HepG2 (cell line): ENCODE data around the gene ATXN2. TPM values are rescaled to one million over a fixed set of nuclear protein-coding genes. Genes with fewer than 3 reads are reported as not detected.

ENCODE experiments used
- ATAC-seq: fragments of 200-7000 bp; cut with Tn5 transposase; 3 replicates; pipeline ENCODE4 v1.9.1; 2020; ENCODE audit warnings: mild to moderate bottlenecking, moderate library complexity
- BruUV-seq: library from RNA; stranded (reverse); fragments of 400-500 nt; replicated peaks from 2 replicates; lab custom pipeline; 2021; lab: Mats Ljungman, UMichigan
- CTCF ChIA-PET: fragments of 300-600 bp; formaldehyde crosslinking; extraction: SDS; loops from one replicate; lab custom pipeline; 2021; ENCODE audit warnings: low total read pairs, inconsistent platforms, low intra/inter-chr PET ratio; lab: Yijun Ruan, JAX
- POLR2A ChIA-PET: fragments of 350-600 bp; sonication (Branson Sonifier 250); formaldehyde crosslinking; loops from one replicate; lab custom pipeline; 2020; ENCODE audit warnings: antibody characterized with exemption, inconsistent platforms; lab: Yijun Ruan, JAX
- DNase-seq: peaks from one replicate; pipeline ENCODE4 v3.0.0-alpha.2; 2015; ENCODE audit warnings: low spot score
- FAIRE-seq: peaks from 3 replicates; lab custom pipeline; 2011; peaks lifted over from hg19 to GRCh38; lab: Jason Lieb, UNC
- H2AFZ ChIP-seq: one replicate; pipeline ENCODE4 v1.6.1; 2011; ENCODE audit warnings: low read length, inconsistent platforms
- H3K27ac ChIP-seq: fragments of 300-600 bp; 3 replicates; pipeline ENCODE4 v1.8.0; 2011; ENCODE audit warnings: mixed run types, mild to moderate bottlenecking, mixed read lengths, low read length, inconsistent platforms; ENCODE audit not compliant: insufficient read depth; ENCODE audit errors: extremely low read length
- H3K27me3 ChIP-seq, 2 experiments: fragments of 200-600 bp in 1 of 2; 2 replicates in 1 of 2; 3 replicates in 1 of 2; pipeline versions ENCODE4 v1.6.0 to v1.8.0; 2011; ENCODE audit warnings: low read length in 2 of 2, mild to moderate bottlenecking in 2 of 2, moderate library complexity in 2 of 2, inconsistent platforms in 1 of 2; ENCODE audit not compliant: insufficient read depth in 2 of 2, control insufficient read depth in 1 of 2
- H3K36me3 ChIP-seq, 2 experiments: fragments of 200-600 bp in 1 of 2; replicated peaks in 1 of 2; 2 replicates in 1 of 2; 3 replicates in 1 of 2; pipeline versions ENCODE4 v1.5.1 to v1.8.0; 2011; ENCODE audit warnings: low read length in 2 of 2, inconsistent platforms in 1 of 2; ENCODE audit not compliant: insufficient read depth in 2 of 2, control insufficient read depth in 1 of 2
- H3K4me1 ChIP-seq: 2 replicates; pipeline ENCODE4 v1.5.1; 2012; ENCODE audit warnings: low read length, inconsistent platforms; ENCODE audit not compliant: insufficient read depth
- H3K4me2 ChIP-seq: 2 replicates; pipeline ENCODE4 v1.6.0; 2011; ENCODE audit warnings: low read depth, low read length, inconsistent platforms
- H3K4me3 ChIP-seq, 3 experiments: fragments of 200-600 bp in 1 of 3; sonication (generic), shearing (Covaris generic) in 1 of 3; replicated peaks in 1 of 3; 2 replicates each; pipeline ENCODE4 v1.5.1; 2011 to 2016; ENCODE audit warnings: low read length in 3 of 3, inconsistent platforms in 2 of 3, low read depth in 2 of 3, mild to moderate bottlenecking in 2 of 3, control low read depth in 1 of 3, mixed read lengths in 1 of 3; ENCODE audit not compliant: insufficient read depth in 1 of 3
- H3K79me2 ChIP-seq: one replicate; pipeline ENCODE4 v1.6.1; 2011; ENCODE audit warnings: low read length, inconsistent platforms; ENCODE audit not compliant: insufficient read depth
- H3K9ac ChIP-seq: 2 replicates; pipeline ENCODE4 v1.6.0; 2011; ENCODE audit warnings: mild to moderate bottlenecking, low read depth, low read length, inconsistent platforms; ENCODE audit not compliant: insufficient read depth
- H3K9me3 ChIP-seq: 2 replicates; pipeline ENCODE4 v1.5.1; 2012; ENCODE audit warnings: mild to moderate bottlenecking, low read length
- H4K20me1 ChIP-seq: 2 replicates; pipeline ENCODE4 v1.6.0; 2011; ENCODE audit warnings: inconsistent platforms, mild to moderate bottlenecking, low read length, moderate library complexity; ENCODE audit not compliant: insufficient read depth
- PAWR ChIP-seq: sonication (generic); formaldehyde crosslinking; IDR thresholded peaks from 2 replicates; pipeline ENCODE4 v1.4.0; 2020; ENCODE audit warnings: missing genetic modification reagents, mild to moderate bottlenecking, borderline replicate concordance
- SOX5 ChIP-seq: IDR thresholded peaks from 2 replicates; pipeline ENCODE4 v1.6.1; 2016; ENCODE audit warnings: borderline replicate concordance
- TCF7 ChIP-seq: sonication (generic); IDR thresholded peaks from 2 replicates; pipeline ENCODE4 v1.6.1; 2016; ENCODE audit warnings: antibody characterized with exemption, low read depth
- THYN1 ChIP-seq: sonication (generic); formaldehyde crosslinking; IDR thresholded peaks from 2 replicates; pipeline ENCODE4 v1.8.1; 2023; ENCODE audit warnings: low read depth, mild to moderate bottlenecking, moderate library complexity, missing genetic modification reagents, borderline replicate concordance
- ZMYM4 ChIP-seq: sonication (generic); formaldehyde crosslinking; IDR thresholded peaks from 2 replicates; pipeline ENCODE4 v1.8.1; 2023; ENCODE audit warnings: mild to moderate bottlenecking, missing genetic modification reagents
- ZNF230 ChIP-seq: sonication (generic); formaldehyde crosslinking; IDR thresholded peaks from 2 replicates; pipeline ENCODE4 v1.4.0; 2020; ENCODE audit warnings: mild to moderate bottlenecking, missing genetic modification reagents
- WGBS: methylation state at CpG from one replicate; pipeline ENCODE4 v1.1.6; 2017; ENCODE audit warnings: low lambda C conversion rate; 5-methylcytosine and 5-hydroxymethylcytosine counted together
- in situ Hi-C: cut with HindIII; loops from 2 replicates; pipeline ENCODE4 v1.10.0; 2017; ENCODE audit warnings: low pct_unique_long_range_greater_than_20kb; ENCODE audit not compliant: extremely low pct_ligation_motif_present
- intact Hi-C: fragments of 100-400 bp; cut with micrococcal nuclease; formaldehyde crosslinking; loops from one replicate; pipeline ENCODE4 v1.10.0; 2022; ENCODE audit not compliant: unreplicated experiment
- polyA plus RNA-seq, 8 experiments: library from polyadenylated mRNA; depleted of rRNA in 3 of 8; stranded (reverse) in 7 of 8; unstranded in 1 of 8; fragments of >200 nt; fragmentation: Illumina TruSeq in 4 of 8; extraction: Trizol in 4 of 8; gene quantifications; 2 replicates each; pipeline versions ENCODE4 v1.2.1 to v1.2.3, GENCODE V29; 2011 to 2016; ENCODE audit warnings: low read depth in 4 of 8, missing spikeins in 1 of 8, mixed read lengths in 1 of 8; ENCODE audit not compliant: insufficient read depth in 1 of 8
- total RNA-seq, 5 experiments: library from RNA; depleted of rRNA; stranded (reverse); fragments of >200 nt; fragmentation: Illumina TruSeq; extraction: Trizol; gene quantifications; 2 replicates each; pipeline ENCODE4 v1.2.3, GENCODE V29; 2016; ENCODE audit warnings: low read depth in 1 of 5
- TF ChIP-seq, protein P1 (sequence below): sonication (generic); formaldehyde crosslinking; IDR thresholded peaks from 2 replicates; pipeline ENCODE4 v1.9.0; 2021; ENCODE audit warnings: missing genetic modification reagents, mild to moderate bottlenecking, borderline replicate concordance

Gene ATXN2
- total and polyA plus RNA-seq, 2 of the 13 experiments (the other 11 are each of a cell fraction or from before 2014, with no cell fraction given) = 18.1 to 27.1 TPM

DNA sequence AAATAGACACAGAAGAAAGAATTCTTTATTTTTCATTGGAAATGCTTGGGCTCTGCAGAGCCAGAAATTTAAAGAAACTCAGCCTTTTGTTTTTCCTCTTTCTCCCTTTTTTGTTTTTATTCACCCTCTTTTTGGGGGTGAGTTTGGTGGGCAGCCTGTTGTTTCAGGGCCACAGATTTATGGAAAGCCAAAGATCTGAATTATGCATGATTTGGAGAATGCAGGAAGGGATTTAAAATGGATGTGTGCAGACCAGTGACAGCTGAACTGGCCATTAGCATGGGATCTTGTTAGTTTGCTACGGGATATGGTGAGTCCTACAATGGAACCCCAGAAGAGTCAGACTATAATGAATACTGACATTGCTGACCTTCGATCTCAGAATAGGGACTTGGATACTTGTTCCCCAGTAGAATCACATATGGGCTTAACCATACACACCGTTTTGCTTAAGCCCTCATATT, 7.7 kb upstream of the ATXN2 start:
- Histone ChIP-seq H3K9ac (no peak overlapping the region), H2AFZ (no peak overlapping the region), H3K4me3 (no peak overlapping the region), H3K27me3 (no peaks in the 10 kb centered on the region), H3K79me2 (no peaks in the 10 kb centered on the region), H3K27ac (no peak overlapping the region), H3K9me3 (no peaks in the 10 kb centered on the region), H4K20me1 (no peaks in the 10 kb centered on the region), H3K36me3 (no peaks in the 10 kb centered on the region), H3K4me2 (no peak overlapping the region), H3K4me1 (0 out of 2 replicates have a peak, but pooled peaks cover 6% of the 10 kb centered on the region)
- BruUV-seq = no TSS peak
- ChIA-PET POLR2A (interaction anchor here (1.2 kb wide), 1 partner anchor 79 kb away, joined by 3 read pairs; the partner anchor contains the start of gene BRAP), CTCF (no interaction called here)
- TF ChIP-seq TCF7 (no peak), ZMYM4 (CRISPR knock-in tag) (no peak), PAWR (no peak), ZNF230 (CRISPR knock-in tag) (no peak), THYN1 (no peak), SOX5 (CRISPR knock-in tag) (no peak)
- TF ChIP-seq, protein P1, sequence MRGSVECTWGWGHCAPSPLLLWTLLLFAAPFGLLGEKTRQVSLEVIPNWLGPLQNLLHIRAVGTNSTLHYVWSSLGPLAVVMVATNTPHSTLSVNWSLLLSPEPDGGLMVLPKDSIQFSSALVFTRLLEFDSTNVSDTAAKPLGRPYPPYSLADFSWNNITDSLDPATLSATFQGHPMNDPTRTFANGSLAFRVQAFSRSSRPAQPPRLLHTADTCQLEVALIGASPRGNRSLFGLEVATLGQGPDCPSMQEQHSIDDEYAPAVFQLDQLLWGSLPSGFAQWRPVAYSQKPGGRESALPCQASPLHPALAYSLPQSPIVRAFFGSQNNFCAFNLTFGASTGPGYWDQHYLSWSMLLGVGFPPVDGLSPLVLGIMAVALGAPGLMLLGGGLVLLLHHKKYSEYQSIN (CRISPR knock-in tag) = no peak
- no peak for FAIRE-seq
- in situ Hi-C loops (no loop called here), intact Hi-C loops (no loop called here)
- no peak for ATAC-seq
- WGBS = 65% methylated on average over 3 of the region's 3 CpGs
- no peak for DNase-seq
